ENCODE results near the gene GASK1A. TPM values are rescaled to one million over a fixed set of nuclear protein-coding genes. Genes with fewer than 3 reads are reported as not detected.
A peak's percentile ranks its signal among the peaks of the same experiment; 100 is the strongest.

The GASK1A gene
- total RNA-seq, 2 donors from 2014 or later: 4.0 to 5.3 TPM

- H3K9ac ChIP-seq (ENCODE audit: extremely low read depth, low read length, poor library complexity, severe bottlenecking): no peak overlapping the region
- Mint-ChIP-seq H3K9me3 (peaks cover 42% of the 10 kb centered on the region), H3K4me1 (peaks cover 14% of the 10 kb centered on the region), H3K27ac (no peak overlapping the region), H3K27me3 (ENCODE audit: insufficient read depth) (peaks cover 72% of the 10 kb centered on the region), H3K4me3 (no peak overlapping the region), H3K36me3 (ENCODE audit: low read depth) (peaks cover 2% of the 10 kb centered on the region)
- no peak overlapping the region for H3K27ac ChIP-seq (ENCODE audit: low read depth, low read length)
- peaks cover 29% of the 10 kb centered on the region for H3K9me3 ChIP-seq (ENCODE audit: control insufficient read depth, low read length)
- peaks cover 8% of the 10 kb centered on the region for H3K4me1 ChIP-seq (ENCODE audit: control insufficient read depth, insufficient read depth, low read length)
- no peak for TF ChIP-seq CTCF (conservative IDR thresholded peaks at IDR 0.05)
- no peak overlapping the region for H3K4me3 ChIP-seq (ENCODE audit: low read length)
- 92 to 98% methylated on average over 5 of the region's 5 CpGs for WGBS, 2 experiments (ENCODE audit: insufficient coverage in 1 of 2, insufficient read length in 1 of 2)
- no peaks in the 10 kb centered on the region for H3K36me3 ChIP-seq (ENCODE audit: control insufficient read depth, insufficient read depth, low read length)
- H3K27me3 ChIP-seq (ENCODE audit: control insufficient read depth, insufficient read depth, low read length, poor library complexity, severe bottlenecking): peaks cover 22% of the 10 kb centered on the region
- no peak for DNase-seq
Observed at GRCh38 chr3:42975955-42976354, 3.2 kb upstream of the GASK1A start.

GRCh38 chr3:42980209-42980608, 1.1 kb downstream of the GASK1A start:
- peaks cover 32% of the 10 kb centered on the region for H3K4me1 Mint-ChIP-seq
- WGBS, 2 experiments (ENCODE audit: insufficient coverage in 1 of 2, insufficient read length in 1 of 2): 40 to 65% methylated on average over 2 to 12 of the region's 12 CpGs

GRCh38 chr3:42980909-42981308, 1.8 kb downstream of the GASK1A start:
- peaks cover 33% of the 10 kb centered on the region for H3K4me1 Mint-ChIP-seq
- H3K27ac ChIP-seq (ENCODE audit: low read depth, low read length): no peak overlapping the region
- H3K36me3 ChIP-seq (ENCODE audit: control insufficient read depth, insufficient read depth, low read length): no peaks in the 10 kb centered on the region
- peaks cover 9% of the 10 kb centered on the region for H3K9me3 Mint-ChIP-seq
- 64 to 80% methylated on average over 1 to 6 of the region's 6 CpGs for WGBS, 2 experiments (ENCODE audit: insufficient coverage in 1 of 2, insufficient read length in 1 of 2)
- peaks cover 22% of the 10 kb centered on the region for H3K27me3 ChIP-seq (ENCODE audit: control insufficient read depth, insufficient read depth, low read length, poor library complexity, severe bottlenecking)
- TF ChIP-seq CTCF (conservative IDR thresholded peaks at IDR 0.05): no peak
- no peak for DNase-seq
- no peak overlapping the region for H3K9ac ChIP-seq (ENCODE audit: extremely low read depth, low read length, poor library complexity, severe bottlenecking)
- no peaks in the 10 kb centered on the region for H3K36me3 Mint-ChIP-seq (ENCODE audit: low read depth)
- H3K27ac Mint-ChIP-seq: no peak overlapping the region
- H3K4me1 ChIP-seq (ENCODE audit: control insufficient read depth, insufficient read depth, low read length): peaks cover 28% of the 10 kb centered on the region
- H3K9me3 ChIP-seq (ENCODE audit: control insufficient read depth, low read length): peaks cover 7% of the 10 kb centered on the region
- H3K27me3 Mint-ChIP-seq (ENCODE audit: insufficient read depth): peaks cover 55% of the 10 kb centered on the region
- no peak overlapping the region for H3K4me3 Mint-ChIP-seq
- H3K4me3 ChIP-seq (ENCODE audit: low read length): no peak overlapping the region

More at GRCh38 chr3:42980209-42980608, 1.1 kb downstream of the GASK1A start:
- Mint-ChIP-seq H3K36me3 (ENCODE audit: low read depth) (no peaks in the 10 kb centered on the region), H3K27ac (no peak overlapping the region), H3K4me3 (peak overlapping the region; percentile 77), H3K27me3 (ENCODE audit: insufficient read depth) (peaks cover 60% of the 10 kb centered on the region), H3K9me3 (peaks cover 16% of the 10 kb centered on the region)
- Histone ChIP-seq H3K9ac (ENCODE audit: extremely low read depth, low read length, poor library complexity, severe bottlenecking) (no peak overlapping the region), H3K4me3 (ENCODE audit: low read length) (peak overlapping the region; percentile 83), H3K27ac (ENCODE audit: low read depth, low read length) (no peak overlapping the region), H3K9me3 (ENCODE audit: control insufficient read depth, low read length) (peaks cover 13% of the 10 kb centered on the region), H3K4me1 (ENCODE audit: control insufficient read depth, insufficient read depth, low read length) (peaks cover 28% of the 10 kb centered on the region), H3K36me3 (ENCODE audit: control insufficient read depth, insufficient read depth, low read length) (no peaks in the 10 kb centered on the region), H3K27me3 (ENCODE audit: control insufficient read depth, insufficient read depth, low read length, poor library complexity, severe bottlenecking) (peaks cover 22% of the 10 kb centered on the region)
- DNase-seq: peak; percentile 66
- no peak for TF ChIP-seq CTCF (conservative IDR thresholded peaks at IDR 0.05)

All from endodermal cell (in vitro differentiated cells).